Activated T-helper 1 cell treated with Interleukin-2 at 50 U/mL for 16 hours (primary cell): ENCODE data around the gene C17orf75.
A peak's percentile ranks its signal among the peaks of the same experiment; 100 is the strongest.
"Not testable (repeated sequence)": the region's sequence is repeated elsewhere in the genome, so short reads cannot be mapped to it uniquely, and the experiment has no call there.

ENCODE experiments used
- DNase-seq: peaks from one replicate; pipeline ENCODE4 v3.0.0-alpha.2; 2020; ENCODE audit warnings: low read depth

C17orf75 gene

DNA sequence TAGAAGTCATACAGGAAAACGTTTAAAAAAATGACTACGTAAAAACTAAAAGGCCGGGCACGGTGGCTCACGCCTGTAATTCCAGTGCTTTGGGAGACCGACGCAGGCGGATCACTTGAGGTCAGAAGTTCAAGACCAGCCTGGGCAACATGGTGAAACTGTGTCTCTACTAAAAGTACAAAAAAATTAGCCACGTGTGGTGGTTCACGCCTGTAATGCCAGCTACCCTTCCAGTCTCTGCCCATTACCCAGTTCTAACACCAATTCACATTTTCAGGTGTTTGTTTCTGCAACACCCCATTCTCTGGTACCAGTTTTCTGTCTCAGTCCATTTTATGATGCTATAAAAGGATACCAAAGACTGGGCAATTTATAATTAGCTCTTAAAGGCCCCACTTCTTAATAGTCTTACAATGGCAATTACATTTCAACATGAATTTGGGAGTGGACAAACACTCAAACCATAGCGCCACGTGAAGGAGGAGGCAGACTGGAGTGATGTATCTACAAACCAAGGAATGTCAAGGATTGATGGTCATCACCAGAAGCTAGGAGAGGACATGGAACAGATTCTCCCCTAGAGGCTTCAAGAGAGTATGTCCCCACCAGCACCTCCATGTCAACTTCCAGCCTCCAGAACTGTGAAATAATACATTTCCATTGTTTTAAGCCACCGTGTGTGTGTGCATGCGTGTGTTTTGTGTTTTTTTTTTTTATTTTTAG is 791 bp upstream of the C17orf75 start:
- no peak for DNase-seq

DNA sequence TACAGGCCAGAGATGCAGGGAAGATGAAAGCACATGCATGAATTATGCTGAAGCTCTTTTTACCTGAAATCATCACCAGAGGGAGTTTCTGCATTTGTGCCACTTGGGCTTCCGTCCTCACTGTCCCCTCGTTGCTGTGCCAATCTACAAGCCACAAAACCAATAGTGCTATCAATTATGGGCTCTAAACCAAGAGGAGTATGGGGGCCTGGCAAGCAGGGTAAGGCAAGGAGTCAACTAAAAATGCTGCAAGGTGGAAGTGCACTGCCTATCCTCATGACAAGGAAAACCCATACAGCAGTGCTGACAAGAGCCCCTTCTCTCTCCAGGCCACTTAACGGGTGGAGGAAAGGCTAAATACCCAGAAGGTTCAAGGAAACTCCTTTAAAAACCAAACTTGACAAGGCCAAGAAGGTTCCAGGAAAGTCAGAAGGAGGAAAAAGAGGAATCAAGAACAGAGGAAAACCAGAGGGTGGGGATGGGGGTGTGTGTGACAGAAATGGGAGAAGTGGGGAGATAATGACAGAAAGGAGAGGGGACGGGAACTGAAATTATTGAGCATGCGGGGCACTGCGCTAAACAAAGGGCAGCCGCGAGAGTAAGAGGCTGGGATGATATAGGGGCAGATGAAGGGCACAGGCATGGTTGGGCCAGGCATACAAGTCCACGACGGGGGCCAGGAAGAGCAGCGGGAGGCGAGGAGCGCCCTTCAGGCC is 674 bp downstream of the C17orf75 start:
- peak; percentile 10 for DNase-seq

DNA sequence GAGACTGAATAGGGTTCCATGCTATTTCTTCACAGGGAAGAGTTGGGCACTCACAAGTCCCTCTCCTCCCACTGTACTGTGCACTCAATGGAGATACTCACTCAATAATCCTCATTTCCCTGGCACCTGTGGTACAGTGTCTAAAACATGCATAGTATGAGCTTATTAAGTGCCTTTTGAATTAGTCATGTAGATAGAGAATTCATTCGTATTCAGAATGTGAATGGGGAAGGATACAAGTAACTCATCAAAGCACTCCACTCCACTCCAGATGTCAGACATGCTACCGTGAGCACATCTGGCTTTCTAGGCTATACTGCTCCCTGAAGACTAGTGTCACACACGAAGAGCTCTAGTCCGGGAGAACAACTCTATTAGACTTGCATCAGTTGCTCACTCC is 6.3 kb downstream of the C17orf75 start:
- no peak for DNase-seq

DNA sequence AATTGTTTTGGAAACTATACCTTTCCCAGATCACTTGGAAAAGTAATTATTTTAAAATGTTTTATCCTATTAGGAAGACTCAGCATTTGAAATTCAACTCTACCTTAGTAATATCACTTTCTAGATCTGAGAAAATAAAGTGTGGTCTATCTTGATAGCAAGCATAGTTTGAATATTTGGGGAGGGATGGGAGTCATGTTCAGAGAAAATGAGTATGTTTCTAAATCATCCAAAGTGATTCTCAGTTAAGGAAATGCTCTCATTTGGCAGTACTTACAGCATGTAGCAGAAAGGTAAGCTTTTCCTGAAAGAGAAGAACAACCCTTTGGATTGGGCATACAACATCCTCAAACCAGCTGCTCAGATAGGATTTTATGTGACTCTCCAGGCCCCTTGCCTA is 6.9 kb downstream of the C17orf75 start:
- DNase-seq = no peak

DNA sequence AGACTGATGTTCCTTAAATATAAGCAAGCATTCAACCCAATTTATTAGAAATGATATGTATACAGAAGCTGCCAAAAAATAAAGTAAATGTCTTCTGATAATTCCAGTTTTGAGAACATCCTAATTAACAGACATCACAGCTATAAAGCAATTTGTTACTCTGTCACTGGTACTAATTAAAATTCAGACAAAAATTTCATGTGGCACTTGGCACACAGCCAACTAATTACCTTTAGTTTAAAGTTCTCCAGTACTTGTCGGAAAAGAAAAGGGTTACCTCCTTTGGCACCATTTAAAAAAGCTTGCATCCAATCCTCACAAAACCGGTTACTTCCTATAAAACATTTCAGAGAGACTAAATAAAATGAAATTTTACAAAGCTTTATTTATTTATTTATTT is 8.8 kb downstream of the C17orf75 start:
- DNase-seq = no peak

DNA sequence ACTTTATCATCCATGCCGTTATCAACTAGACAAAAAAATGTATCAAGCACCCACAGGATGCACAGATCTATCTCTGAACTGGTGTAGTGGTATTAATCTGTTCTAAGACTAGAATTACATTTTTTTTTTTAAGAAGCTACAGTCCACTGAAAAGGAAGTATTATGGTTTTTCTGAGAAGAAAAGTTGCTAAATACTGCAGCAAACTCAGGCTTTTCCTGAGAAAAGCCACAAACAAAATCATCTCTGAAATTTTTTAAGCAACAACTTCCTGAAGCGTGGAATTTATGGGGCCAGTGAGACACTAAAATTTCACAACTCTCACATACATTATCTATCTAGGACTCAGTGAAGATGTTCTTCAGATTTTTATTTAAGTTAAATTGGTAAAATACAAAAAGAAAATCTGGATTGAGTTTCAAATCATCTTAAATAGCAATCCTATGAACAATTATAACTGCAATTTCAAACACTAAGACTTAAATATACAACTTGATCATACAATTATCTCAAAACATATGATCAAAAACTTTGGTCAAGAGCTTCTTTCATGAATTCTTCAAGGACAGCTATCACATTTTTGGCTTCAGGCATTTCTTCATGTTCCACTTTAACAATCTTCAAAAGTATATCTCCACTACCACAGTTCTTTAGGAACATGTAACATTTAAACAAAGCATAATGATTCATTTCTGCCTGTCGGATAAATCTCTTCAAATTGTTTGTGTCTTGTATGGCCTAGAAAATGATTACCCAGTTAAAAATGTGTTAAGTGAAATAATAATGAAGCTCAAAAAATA is 10.5 kb downstream of the C17orf75 start:
- no peak for DNase-seq

DNA sequence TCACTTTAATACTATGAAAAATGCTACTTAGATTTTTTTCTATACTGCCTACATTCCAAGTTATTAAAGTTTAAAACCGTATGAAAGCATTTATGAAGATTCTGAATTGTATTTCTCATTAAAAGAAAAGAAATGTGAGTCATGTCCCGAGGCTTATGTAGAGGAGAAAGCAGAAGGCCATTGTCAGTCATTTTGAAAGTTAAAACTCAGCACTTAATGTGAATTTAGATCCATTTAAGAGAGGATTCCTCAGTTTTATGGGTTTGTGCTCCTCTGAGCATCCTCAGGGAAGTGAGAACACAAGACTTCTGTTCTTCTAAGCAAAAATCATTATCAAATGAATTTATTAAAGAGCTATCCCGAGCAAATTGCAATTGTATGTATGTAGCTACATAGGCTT is 11.8 kb downstream of the C17orf75 start:
- no peak for DNase-seq

DNA sequence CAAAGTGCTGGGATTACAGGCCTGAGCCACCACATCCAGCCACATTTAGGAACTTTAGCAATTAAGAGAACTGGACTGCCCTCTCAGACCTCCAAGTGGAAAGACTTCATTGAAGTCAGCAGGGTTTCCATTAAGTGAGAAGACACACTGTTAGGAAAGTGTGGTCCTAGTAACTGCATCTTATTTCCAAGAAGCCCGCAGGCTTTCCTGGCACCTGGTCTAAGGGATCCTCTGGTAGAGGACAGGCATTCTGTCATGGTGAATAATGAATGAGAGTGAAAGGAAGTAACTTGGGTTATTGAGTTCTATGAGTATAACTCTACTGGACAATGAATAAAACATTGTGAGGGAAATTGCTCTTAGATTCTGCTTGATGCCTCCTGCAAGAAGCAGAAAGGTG is 14.1 kb downstream of the C17orf75 start:
- no peak for DNase-seq

DNA sequence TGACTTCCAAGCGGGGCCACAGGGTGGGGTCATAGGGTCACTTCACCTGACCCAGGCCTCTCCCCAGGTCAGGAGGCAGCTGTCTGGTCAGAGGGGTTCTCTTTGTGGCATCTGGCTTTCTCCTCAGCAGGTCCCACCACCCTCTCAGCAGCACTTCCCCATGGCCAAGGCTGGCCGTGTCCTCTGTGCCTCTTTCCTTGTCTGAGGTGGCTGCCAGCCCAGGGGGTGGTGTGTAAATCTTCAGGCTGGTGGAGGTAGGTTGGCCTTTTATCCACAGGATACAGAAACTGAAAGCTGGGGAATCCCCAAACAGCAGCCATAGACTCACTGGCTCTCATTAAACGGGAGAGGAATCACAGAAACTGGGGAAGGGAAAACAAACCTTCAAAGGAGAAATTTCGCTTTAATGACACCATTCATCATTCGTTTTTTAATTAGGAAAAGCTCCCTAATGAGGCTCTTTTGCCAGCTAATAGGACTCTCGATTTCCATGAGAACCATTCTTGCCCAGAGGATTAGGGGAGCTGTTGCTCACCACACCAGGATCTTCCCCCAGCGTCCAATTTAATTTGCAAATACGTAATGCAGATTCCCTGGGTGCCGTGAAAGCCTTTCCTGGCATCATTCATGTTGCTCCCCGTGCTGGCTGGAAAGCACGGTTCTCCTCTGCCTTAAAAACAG is 18.0 kb downstream of the C17orf75 start:
- DNase-seq = no peak

DNA sequence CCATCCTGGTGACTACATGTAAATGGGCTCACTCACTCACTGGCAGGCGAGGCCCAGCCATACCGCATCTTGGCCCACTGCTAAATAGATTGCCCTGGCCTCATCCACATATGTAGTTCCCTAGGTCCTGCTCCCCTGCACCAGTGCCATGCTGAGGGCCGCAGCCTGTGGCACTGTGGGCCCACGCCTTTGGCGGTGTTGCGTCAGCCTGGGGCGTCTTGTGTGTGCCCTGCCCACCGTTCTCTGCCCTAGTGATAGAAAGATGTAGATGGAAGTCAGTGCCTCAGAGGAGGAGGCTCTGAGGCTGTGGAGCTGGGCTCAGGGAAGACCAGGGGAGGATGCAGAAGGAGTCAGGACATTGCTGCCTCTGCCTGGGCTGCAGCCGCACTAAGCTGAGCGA is 18.9 kb downstream of the C17orf75 start:
- no peak for DNase-seq

DNA sequence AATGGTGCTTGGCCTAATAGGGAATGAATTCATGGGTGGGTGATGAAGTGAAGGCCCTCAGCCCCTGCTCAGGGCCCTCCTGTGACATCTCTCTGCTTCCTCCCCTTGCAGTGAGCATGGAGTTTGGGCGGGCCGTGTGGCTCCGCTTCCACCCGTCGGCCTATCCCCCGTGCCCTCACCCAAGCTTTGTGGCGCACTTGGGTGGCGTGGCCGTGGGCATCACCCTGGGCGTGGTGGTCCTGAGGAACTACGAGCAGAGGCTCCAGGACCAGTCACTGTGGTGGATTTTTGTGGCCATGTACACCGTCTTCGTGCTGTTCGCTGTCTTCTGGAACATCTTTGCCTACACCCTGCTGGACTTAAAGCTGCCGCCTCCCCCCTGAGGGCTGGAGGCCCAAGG is 21.1 kb downstream of the C17orf75 start:
- DNase-seq = no peak

DNA sequence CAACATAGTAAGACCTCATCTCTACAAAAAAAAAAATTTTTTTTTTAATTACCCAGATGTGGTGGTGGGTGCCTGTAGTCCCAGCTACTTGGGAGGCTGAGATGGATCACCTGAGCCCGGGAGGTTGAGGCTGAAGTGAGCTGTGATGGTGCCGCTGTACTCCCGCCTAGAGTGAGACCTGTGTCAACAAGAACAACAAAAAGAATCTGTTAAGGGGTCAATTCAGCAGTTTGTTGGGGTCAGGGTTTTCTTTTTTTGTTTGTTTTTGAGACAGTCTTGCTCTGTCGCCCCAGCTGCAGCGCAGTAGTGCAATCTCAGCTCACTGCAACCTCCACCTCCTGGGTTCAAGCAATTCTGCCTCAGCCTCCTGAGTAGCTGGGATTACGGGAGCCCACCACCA is 21.9 kb downstream of the C17orf75 start:
- DNase-seq = not testable (repeated sequence)

DNA sequence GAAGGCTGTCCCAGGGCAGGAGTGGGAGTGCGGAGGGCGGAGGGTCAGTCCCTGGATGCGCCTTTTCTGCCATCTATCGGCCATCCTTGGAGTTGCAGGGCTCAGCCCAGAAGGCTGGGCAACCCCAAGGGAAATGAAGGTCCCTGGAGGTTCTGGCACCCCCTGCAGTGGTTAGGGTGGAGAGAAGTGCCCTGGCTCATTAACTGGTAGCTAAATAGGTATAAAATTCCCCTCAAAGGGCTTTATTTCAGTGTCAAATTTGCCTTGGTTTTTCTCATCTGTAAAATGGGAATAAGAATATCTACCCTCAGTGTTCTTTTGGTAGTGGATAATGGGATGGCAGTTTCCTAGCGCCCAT is 22.4 kb downstream of the C17orf75 start:
- DNase-seq = peak; percentile 47

DNA sequence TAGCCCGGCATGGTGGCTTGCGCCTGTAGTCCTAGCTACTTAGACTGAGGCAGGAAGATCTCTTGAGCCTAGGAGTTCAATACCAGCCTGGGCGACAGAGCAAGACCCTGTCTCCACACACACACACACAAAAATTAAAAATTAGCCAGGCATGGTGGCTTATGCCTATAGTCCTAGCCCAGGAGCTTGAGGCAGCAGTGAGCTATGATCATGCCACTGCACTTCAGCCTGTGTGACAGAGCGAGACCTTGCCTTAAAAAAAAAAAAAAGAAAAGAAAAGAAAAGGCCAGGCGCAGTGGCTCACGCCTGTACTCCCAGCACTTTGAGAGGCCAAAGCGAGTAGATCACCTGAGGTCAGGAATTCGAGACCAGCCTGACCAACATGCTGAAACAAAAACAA is 23.9 kb downstream of the C17orf75 start:
- no peak for DNase-seq

DNA sequence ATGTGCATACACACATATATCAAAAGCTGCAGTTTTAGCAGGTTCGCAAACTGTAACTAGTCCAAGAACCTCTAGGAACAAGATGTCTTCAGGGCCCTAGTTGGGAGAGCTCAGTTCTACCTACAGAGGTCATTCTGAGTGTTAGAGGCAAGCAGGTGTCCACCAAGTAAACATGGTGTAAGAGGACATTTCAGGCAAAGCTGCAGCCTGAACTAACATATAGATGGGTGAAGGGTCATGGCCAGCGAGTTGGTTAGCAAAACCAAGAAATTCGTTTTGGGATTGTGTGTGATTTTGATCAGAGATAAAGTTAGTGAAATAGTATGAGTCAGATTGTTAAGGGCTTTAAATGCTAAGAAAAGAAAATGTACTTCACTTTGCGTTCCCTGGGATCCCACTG is 24.6 kb downstream of the C17orf75 start:
- DNase-seq = no peak

DNA sequence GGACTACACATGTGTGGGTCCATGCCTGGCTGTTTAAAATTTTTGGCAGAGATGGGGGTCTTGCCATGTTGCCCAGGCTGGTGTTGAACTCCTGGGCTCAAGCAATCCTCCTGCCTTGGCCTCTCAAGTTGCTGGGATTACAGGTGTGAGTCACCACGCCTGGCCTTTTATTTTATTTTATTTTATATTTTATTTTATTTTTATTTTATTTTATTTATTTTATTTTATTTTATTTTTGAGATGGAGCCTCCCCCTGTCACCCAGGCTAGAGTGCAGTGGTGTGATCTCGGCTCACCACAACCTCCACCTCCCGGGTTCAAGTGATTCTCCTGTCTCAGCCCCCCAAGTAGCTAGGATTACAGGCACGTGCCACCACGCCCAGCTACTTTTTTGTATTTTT is 25.3 kb downstream of the C17orf75 start:
- not testable (repeated sequence) for DNase-seq

DNA sequence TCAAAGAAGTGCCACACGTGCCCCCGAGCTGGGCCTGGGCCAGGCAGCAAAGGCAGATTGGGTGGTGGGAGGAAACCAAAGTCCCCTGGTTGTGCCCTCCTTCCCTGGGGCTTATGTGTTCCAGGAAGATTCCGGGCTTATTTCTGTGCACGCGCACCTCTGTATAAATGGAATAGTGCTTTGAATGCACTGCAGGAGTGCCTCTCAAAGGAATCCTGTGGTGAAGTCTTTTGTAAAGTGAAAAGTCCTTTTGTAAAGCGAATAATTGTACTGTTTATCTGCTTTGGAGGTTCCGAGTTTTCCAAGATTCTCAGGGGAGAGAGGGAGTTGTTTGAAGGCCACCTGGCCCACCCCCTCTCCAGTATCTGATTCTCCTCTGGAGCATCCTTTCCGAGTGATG is 26.8 kb downstream of the C17orf75 start:
- no peak for DNase-seq

DNA sequence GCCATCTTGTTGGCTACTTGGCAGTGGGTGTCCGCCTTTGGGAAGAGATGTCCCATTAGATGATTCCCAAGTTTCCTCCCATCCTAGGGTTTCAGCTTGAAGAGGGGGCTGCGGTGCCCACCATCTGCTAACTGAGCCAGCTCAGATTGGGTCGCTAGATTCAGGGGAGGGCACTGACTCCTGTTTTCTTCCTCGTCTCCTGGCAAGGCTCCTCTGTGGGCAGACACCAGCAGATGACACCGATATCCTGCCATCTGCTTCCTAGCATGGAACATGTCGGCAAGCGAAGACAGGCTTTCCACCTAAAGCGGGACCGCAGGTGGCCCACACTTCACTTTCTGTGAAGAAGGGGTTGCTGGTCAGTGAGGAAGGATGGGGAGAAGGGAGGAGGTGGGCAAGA is 27.3 kb downstream of the C17orf75 start:
- DNase-seq = no peak

DNA sequence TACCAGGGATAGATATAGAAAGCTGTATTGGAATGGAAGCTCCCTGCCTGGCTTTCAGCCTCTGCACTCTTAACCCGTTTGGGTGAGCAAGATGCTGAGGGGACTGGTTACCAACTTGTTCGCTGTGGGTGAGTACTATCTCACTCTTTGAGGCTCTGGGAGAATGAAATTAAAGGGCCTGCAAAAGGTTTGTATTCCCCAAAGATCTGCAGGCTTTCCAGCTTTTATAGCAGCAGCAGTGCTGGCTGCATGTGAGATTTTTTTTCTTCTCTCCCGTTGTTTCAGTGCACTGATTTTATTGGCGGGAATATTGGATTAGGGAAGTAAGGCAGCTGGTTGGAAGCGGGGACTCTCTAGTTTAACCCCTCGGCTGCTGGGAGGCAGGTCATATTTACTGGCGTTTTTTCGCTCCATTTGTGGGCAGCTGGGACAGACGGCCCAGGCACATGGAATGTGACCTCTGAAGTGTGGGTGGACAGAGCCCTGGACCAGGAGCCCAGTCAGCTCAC is 30.9 kb downstream of the C17orf75 start:
- DNase-seq = no peak

DNA sequence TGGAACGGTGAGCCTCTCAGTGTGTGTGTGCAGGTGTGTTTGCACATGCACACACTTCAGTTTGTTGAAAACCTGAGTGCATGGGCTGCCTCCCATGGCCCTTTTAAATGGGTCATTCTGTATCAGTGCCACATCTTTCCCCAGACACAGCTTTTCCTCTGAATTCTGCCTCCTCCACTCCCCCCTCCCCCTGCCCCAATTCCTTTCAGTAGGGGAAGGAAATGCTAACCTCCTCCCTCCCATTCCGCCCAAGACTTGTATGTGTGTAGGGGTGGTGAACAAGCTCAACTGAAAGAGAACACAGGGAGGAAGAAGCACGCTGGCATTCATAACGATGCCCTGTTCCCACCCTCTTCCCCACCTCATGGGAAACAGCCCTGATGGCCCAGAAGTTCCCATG is 34.3 kb downstream of the C17orf75 start:
- no peak for DNase-seq

DNA sequence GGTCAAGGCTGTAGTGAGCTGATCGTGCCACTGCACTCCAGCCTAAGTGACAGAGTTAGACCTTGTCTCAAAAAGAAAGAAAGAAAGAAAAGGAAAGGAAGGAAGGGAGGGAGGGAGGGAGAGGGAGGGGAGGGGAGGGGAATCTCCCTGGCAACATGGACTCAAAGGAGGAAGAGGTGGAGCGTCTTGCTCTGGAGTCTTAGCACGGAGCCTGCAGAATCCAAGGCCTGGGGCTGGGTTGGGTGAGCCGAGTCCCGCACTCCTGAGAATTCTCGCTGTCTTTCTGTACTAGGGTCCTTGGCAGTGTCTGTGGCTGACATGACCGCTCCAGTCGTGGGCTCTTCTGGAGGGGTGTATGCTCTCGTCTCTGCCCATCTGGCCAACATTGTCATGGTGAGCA is 36.9 kb downstream of the C17orf75 start:
- no peak for DNase-seq

DNA sequence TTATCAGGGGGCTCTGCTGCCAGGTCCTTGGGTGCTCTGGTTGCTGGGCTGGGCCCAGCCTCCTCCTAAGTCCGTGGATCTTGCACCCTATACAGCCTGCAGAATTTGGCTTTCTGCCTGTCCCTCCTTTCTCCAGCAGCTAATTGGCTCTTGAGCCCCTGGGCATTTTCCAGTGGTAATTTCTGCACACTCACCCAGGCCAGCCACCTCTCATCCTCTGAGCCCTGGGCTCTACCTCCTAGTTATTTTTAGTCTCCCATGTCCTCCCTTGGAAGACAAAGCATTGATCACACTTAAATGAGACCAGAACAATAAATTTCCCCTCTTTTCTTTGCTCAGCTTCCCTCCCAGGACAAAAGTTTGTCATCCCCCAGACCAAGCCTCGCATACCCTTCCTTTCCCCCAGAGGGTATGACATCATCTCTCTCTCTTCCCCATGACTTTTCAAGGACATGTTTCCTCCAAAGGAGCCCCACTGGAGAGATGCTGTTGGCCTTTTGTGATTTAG is 38.1 kb downstream of the C17orf75 start:
- no peak for DNase-seq
